BJ (cell line): ENCODE results near the gene FIBP. TPM values are rescaled to one million over a fixed set of nuclear protein-coding genes. Genes with fewer than 3 reads are reported as not detected.

Experiments used
- CTCF ChIA-PET: fragments of 350-600 bp; formaldehyde crosslinking; extraction: SDS; loops from one replicate; lab custom pipeline; 2021; ENCODE audit warnings: antibody characterized with exemption, inconsistent platforms; lab: Yijun Ruan, JAX
- POLR2A ChIA-PET: fragments of 300-600 bp; sonication (Branson Sonifier 250); formaldehyde crosslinking; extraction: SDS; loops from one replicate; lab custom pipeline; 2021; ENCODE audit warnings: antibody characterized with exemption; lab: Charles Lee
- DNase-seq: peaks from one replicate; pipeline ENCODE4 v3.0.0-alpha.2; 2011; ENCODE audit warnings: low read depth
- H3K27me3 ChIP-seq: 2 replicates; pipeline ENCODE4 v1.6.0; 2011; ENCODE audit warnings: low read length; ENCODE audit not compliant: control insufficient read depth, insufficient read depth
- H3K36me3 ChIP-seq: 2 replicates; pipeline ENCODE4 v1.5.1; 2011; ENCODE audit warnings: low read length; ENCODE audit not compliant: control insufficient read depth, insufficient read depth
- H3K4me3 ChIP-seq: 2 replicates; pipeline ENCODE4 v1.5.1; 2011; ENCODE audit warnings: low read depth, mild to moderate bottlenecking, control low read depth, low read length
- polyA plus RNA-seq: library from polyadenylated mRNA; depleted of rRNA; stranded (reverse); fragments of >200 nt; gene quantifications from 2 replicates; pipeline ENCODE4 v1.2.3, GENCODE V29; 2011; rRNA removed
- TF ChIP-seq, protein P1 (sequence below): IDR thresholded peaks from 2 replicates; pipeline ENCODE4 v1.5.1; 2011; ENCODE audit warnings: low read depth, mild to moderate bottlenecking, control low read depth, inconsistent platforms, low read length, moderate library complexity; ENCODE audit not compliant: insufficient read depth

Gene FIBP
- polyA plus RNA-seq, 1 experiment = 199 TPM

DNA sequence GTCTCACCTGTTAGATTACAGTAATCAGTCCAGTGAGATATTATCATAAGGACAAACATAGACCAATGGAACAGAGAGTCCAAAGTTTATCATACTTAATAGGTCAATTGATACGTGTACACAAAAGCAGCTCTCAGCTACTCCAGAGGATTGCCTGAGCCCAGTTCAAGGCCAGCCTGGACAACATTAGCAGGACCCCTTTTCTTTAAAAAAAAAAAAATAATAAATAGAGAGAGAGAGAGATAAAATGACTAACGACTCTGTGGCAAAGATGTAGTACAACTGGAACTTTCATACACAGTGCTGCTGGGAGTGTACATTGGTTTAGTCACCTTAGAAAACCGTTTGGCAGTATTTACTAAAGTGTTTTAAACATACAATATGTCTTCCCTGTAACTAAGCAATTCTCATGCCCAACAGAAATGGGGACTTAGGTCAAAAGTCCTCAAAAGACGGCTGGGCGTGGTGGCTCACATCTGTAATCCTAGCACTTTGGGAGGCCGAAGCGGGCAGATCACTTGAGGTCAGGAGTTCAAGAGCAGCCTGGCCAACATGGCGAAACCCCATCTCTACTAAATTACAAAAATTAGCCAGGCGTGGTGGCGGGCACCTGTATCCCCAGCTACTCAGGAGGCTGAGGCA lies 43.9 kb downstream of the FIBP start:
- ChIA-PET CTCF (interaction anchor here (0.7 to 1.8 kb wide), 2 partner anchors 132 to 141 kb away, joined by 4 to 5 read pairs; partner anchors contain the start of gene KAT5), POLR2A (interaction anchor here (0.6 kb wide), 1 partner anchor 1592 kb away, joined by 3 read pairs; no protein-coding TSS in a partner anchor)
- TF ChIP-seq, protein P1, sequence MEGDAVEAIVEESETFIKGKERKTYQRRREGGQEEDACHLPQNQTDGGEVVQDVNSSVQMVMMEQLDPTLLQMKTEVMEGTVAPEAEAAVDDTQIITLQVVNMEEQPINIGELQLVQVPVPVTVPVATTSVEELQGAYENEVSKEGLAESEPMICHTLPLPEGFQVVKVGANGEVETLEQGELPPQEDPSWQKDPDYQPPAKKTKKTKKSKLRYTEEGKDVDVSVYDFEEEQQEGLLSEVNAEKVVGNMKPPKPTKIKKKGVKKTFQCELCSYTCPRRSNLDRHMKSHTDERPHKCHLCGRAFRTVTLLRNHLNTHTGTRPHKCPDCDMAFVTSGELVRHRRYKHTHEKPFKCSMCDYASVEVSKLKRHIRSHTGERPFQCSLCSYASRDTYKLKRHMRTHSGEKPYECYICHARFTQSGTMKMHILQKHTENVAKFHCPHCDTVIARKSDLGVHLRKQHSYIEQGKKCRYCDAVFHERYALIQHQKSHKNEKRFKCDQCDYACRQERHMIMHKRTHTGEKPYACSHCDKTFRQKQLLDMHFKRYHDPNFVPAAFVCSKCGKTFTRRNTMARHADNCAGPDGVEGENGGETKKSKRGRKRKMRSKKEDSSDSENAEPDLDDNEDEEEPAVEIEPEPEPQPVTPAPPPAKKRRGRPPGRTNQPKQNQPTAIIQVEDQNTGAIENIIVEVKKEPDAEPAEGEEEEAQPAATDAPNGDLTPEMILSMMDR = no peak

DNA sequence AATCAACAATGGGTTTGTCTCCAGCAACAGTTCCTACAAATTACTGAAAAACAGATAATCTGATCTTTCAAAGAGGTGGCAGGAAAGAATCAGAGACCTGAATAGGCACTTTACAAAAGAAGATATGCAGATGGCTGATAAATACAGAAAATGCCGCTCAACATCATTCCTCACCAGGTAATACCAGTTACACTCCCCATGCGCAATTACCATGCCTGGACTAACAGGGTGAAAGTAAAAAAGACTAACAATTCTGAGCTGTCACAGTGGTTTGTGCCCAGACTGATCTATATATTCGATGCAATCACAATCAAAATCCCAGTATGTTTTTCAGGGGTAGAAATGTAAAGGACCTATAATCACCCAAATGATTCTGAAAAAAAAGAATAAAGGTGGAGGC lies 44.5 kb downstream of the FIBP start:
- no peak for DNase-seq
- H3K4me3 ChIP-seq = no peak overlapping the region
- H3K27me3 ChIP-seq = no peaks in the 10 kb centered on the region
- CTCF ChIA-PET = interaction anchor here (0.8 kb wide), 1 partner anchor 11 kb away, joined by 3 read pairs; no protein-coding TSS in a partner anchor
- POLR2A ChIA-PET = no interaction called here
- no peaks in the 10 kb centered on the region for H3K36me3 ChIP-seq
- TF ChIP-seq, protein P1 = no peak

More for the DNA sequence above, 43.9 kb downstream of the FIBP start:
- no peaks in the 10 kb centered on the region for H3K27me3 ChIP-seq
- no peak for DNase-seq
- H3K4me3 ChIP-seq = no peak overlapping the region
- H3K36me3 ChIP-seq = no peaks in the 10 kb centered on the region

DNA sequence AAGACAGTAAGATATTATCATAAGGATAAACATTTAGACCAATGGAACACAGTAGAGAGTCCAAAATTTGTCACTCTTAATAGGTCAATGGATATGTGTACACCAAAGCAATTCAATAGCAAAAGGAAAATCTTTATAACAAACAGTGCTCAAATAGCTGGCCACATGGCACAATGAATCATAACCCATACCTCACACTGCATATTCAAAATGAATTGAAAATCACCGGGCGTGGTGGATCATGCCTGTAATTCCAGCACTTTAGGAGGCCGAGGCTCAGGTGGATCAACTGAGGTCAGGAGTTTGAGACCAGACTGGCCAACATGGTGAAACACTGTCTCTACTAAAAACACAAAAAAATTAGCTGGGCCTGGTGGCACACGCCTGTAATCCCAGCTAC lies 46.1 kb downstream of the FIBP start:
- TF ChIP-seq, protein P1 = no peak
- Histone ChIP-seq H3K4me3 (no peak overlapping the region), H3K36me3 (no peaks in the 10 kb centered on the region), H3K27me3 (no peaks in the 10 kb centered on the region)
- CTCF ChIA-PET = interaction anchor here (1.2 kb wide), 1 partner anchor 9 kb away, joined by 4 read pairs; no protein-coding TSS in a partner anchor
- DNase-seq = no peak
- POLR2A ChIA-PET = no interaction called here

DNA sequence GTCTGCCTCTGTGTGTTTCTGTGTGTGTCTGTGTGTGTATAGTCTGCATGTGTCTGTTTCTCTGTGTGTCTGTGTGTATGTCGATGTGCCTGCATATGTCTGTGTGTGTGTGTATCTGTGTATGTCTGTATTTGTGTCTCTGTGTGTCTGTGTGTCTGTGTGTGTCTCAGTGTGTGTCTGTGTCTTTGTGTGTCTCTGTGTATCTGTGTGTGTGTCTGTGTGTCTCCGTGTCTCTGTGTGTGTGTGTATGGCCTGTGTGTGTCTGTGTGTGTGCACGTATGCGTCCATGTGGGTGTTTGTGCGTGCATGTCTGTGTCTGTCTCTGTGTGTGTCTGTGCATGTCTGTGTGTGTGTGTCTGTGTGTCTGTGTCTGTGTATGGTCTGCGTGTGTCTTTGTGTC lies 54.1 kb downstream of the FIBP start:
- POLR2A ChIA-PET = interaction anchor here (0.5 kb wide), 1 partner anchor 168 kb away, joined by 4 read pairs; the partner anchor contains the start of genes BANF1 and EIF1AD
- Histone ChIP-seq H3K27me3 (peaks cover 16% of the 10 kb centered on the region), H3K4me3 (peak overlapping the region; percentile 60), H3K36me3 (no peaks in the 10 kb centered on the region)
- TF ChIP-seq, protein P1 = no peak
- CTCF ChIA-PET = interaction anchor here (1.0 to 3.5 kb wide), 3 partner anchors 16 to 125 kb away, joined by 3 to 24 read pairs (median 5); no protein-coding TSS in a partner anchor
- no peak for DNase-seq

Other genes with a start within 250 kb of the FIBP start
- 27.6 and 46.2 TPM in 2 replicates for gene RELA, start 225.6 kb downstream of the FIBP start, polyA plus RNA-seq
- 31.4 and 50.9 TPM in 2 replicates for gene KAT5, start 176.2 kb downstream of the FIBP start, polyA plus RNA-seq
- 28.0 and 33.9 TPM in 2 replicates for gene RNASEH2C, start 167.7 kb downstream of the FIBP start, polyA plus RNA-seq
- 4.6 and 7.5 TPM in 2 replicates for gene AP5B1, start 107.5 kb downstream of the FIBP start, polyA plus RNA-seq
- not detected in 2 replicates for gene OVOL1, start 101.4 kb downstream of the FIBP start, polyA plus RNA-seq
- 0.13 and 0.22 TPM in 2 replicates for gene SNX32, start 54.5 kb downstream of the FIBP start, polyA plus RNA-seq
- gene CFL1, start 30.3 kb downstream of the FIBP start, polyA plus RNA-seq = 1,912 and 2,736 TPM in 2 replicates
- 31.1 and 63.8 TPM in 2 replicates for gene MUS81, start 28.0 kb downstream of the FIBP start, polyA plus RNA-seq
- 258 and 497 TPM in 2 replicates for gene EFEMP2, start 15.7 kb downstream of the FIBP start, polyA plus RNA-seq
- gene CTSW, start 8.6 kb downstream of the FIBP start, polyA plus RNA-seq = 0.15 and 0.21 TPM in 2 replicates
- 23.7 and 33.4 TPM in 2 replicates for gene CCDC85B, start 2.2 kb upstream of the FIBP start, polyA plus RNA-seq
- gene FOSL1, start 11.9 kb upstream of the FIBP start, polyA plus RNA-seq = 8.2 and 10.3 TPM in 2 replicates
- 49.8 and 81.9 TPM in 2 replicates for gene C11orf68, start 30.6 kb upstream of the FIBP start, polyA plus RNA-seq
- gene DRAP1, start 31.0 kb upstream of the FIBP start, polyA plus RNA-seq = 137 and 141 TPM in 2 replicates
- not detected in 2 replicates for gene TSGA10IP, start 57.0 kb upstream of the FIBP start, polyA plus RNA-seq
- gene SART1, start 73.3 kb upstream of the FIBP start, polyA plus RNA-seq = 12.0 and 13.2 TPM in 2 replicates
- gene EIF1AD, start 113.7 kb upstream of the FIBP start, polyA plus RNA-seq = 24.0 and 27.7 TPM in 2 replicates
- 210 and 223 TPM in 2 replicates for gene BANF1, start 114.0 kb upstream of the FIBP start, polyA plus RNA-seq
- 4.8 and 5.9 TPM in 2 replicates for gene CST6, start 123.5 kb upstream of the FIBP start, polyA plus RNA-seq
- gene CATSPER1, start 138.0 kb upstream of the FIBP start, polyA plus RNA-seq = 0.56 and 0.69 TPM in 2 replicates
- gene GAL3ST3, start 160.7 kb upstream of the FIBP start, polyA plus RNA-seq = not detected in 2 replicates
- 70.3 and 82.7 TPM in 2 replicates for gene SF3B2, start 163.9 kb upstream of the FIBP start, polyA plus RNA-seq
- gene PACS1, start 181.8 kb upstream of the FIBP start, polyA plus RNA-seq = 34.3 and 35.8 TPM in 2 replicates